SKM-1 (cell line): ENCODE measurements around the gene PNPLA3.
"Not testable (repeated sequence)": the region's sequence is repeated elsewhere in the genome, so short reads cannot be mapped to it uniquely, and the experiment has no call there.

Experiments used
- DNase-seq: peaks from one replicate; lab custom pipeline; 2025; ENCODE audit not compliant: unreplicated experiment; lab: John Stamatoyannopoulos, UW

PNPLA3 gene

DNA sequence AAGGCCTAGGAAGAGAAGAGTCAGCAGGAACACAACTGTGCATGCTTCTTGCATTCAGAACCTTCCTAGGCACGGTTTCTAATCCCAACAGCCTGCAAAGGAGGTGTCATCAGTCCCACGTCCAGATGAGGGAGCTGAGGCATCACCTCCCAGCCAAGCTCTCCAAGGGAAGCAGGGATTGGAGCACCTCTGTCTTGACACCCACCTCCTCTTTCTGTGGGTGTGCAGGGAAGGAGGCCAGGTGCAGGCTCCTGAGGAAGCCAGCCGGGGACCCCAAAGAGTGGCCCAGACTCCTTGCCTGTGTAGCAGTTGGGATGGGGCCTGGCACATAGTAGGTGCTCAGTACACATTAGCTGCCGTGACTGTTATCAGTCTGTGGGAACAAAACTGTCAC is 33.7 kb upstream of the PNPLA3 start:
- no peak for DNase-seq

DNA sequence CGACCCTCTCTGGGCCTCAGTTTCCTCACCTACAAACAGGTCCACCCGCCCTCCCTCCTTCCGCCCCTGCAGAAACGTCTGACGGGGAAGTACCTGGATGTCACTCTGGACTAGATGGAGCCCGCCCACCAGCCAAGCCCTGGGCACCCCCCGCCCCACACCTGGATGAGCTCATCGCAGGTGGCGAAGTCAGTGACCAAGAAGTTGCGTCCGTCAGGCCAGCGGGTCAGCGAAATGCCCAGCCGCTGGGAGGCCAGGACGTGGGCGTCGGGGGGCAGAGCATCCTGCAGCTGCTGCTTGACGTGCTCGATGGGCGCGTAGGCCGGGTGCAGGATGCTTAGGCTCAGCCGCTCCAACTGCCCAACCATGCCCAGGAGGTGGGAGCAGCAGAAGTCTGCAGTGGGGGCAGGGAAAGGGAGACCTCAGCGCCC is 32.7 kb upstream of the PNPLA3 start:
- DNase-seq, result no peak

DNA sequence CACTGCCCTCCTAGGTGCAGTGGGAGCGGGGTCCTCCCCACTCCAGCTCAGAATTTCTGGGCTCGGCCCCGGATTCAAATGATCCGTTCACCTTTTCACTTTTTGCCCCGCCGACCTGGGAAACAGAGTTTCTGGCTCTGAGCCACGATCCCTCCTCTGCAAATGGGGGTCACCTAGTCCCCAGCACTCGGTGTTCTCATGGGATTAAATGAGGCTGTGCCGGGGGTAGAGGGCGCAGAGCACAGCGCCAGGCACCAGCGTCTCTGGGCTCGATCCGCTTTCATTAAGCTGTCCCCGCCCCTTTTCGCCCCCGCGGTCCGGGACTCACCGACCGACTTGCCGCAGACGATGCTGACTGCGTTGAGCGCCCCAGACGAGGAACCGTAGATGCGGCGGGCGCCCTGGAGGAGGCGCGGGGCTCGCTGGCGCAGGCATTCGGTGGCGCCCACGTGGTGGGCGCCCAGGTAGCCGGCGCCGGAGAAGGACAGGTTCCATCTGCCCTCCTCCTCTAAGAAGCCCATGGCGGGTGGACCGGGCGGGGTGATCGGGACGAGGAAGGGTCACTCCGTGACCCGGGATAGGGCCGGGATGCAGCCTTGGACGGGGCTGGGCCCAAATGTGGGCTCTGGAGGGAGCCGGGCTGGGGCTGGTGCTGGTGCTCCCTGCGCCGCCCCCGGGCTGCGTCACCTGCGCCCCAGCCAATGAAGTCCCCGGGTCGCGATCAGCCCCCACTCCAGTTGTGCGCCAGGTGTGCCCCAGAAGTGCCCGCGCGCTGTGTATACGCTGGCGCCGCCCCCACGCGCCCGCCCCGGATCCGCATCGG is 32.0 kb upstream of the PNPLA3 start, which contains the start of gene PNPLA5:
PNPLA5 (minus strand) TSS at position 654 of the 823 bp plus-strand sequence; CDS start at position 521, 133 bp downstream.
- no peak for DNase-seq

DNA sequence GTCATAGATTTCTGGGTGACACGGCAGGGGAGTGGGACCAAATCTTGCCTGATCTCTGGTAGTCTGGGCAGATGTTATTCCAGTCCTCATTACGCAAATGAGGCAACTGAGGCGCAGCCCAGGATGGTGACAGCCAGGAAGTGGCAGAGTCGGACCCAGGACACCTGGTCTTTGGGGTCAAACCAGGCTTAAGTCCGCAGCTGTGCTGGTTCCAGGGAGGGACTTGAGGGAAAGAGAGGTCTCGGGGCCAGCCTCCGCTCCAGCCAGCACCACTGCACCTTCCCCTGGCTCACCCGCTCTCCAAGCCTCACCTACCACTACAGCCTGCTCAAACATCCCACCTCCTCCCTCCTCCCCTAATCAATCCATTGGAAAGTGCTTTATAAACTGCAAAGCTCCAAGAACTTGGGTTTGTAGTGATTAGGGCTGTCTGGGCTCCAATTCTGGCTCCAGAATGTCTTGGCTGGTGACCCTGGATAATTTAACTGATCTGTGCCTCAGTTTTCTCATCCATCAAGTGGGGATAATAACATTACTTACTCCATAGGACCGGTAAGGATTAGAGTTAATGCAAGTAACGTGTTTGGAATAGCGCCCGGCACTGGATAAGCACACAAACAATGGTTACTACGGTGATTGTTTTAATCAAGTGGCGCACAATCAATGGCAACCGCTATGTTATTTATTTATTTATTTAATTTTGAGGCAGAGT is 31.3 kb upstream of the PNPLA3 start:
- DNase-seq, result no peak

DNA sequence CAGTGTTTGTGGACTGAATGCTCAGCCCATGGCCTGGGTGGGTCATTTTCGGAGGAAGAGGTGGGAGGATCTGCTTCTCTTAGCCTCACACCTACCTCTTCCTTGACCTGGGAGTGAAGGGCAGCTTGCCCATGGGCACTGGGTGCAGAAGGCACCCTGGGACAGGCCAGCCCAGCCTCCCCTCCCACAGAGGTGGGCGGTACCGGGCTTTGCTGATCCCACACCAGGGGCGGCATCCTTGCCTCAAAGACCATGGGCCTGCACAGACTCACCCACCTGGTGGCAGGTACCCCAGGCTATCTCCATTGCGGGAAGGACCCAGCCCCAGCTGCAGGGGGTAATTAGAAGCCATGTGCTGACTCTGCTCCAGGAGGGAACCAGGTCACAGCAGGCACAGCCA is 30.3 kb upstream of the PNPLA3 start:
- DNase-seq, result no peak

DNA sequence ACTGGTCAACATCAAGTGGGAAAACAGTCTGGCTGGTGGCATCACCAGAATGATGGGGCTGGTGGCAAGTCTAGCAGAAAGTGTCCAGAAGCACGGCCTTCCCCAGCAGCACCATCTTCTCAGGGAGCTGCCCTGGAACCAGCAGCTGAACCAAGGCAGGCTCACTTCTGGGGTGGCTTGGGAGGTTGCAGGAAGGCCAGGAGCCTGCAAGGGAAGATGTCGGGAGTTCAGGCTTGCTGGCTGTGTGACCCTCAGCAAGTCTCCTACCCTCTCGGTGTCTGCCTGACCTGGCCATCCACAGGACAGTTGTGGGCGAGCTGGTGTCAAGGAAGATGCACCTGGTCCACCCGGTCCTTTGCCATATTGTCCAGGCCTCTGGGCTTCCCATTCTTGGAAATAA is 29.5 kb upstream of the PNPLA3 start:
- no peak for DNase-seq

DNA sequence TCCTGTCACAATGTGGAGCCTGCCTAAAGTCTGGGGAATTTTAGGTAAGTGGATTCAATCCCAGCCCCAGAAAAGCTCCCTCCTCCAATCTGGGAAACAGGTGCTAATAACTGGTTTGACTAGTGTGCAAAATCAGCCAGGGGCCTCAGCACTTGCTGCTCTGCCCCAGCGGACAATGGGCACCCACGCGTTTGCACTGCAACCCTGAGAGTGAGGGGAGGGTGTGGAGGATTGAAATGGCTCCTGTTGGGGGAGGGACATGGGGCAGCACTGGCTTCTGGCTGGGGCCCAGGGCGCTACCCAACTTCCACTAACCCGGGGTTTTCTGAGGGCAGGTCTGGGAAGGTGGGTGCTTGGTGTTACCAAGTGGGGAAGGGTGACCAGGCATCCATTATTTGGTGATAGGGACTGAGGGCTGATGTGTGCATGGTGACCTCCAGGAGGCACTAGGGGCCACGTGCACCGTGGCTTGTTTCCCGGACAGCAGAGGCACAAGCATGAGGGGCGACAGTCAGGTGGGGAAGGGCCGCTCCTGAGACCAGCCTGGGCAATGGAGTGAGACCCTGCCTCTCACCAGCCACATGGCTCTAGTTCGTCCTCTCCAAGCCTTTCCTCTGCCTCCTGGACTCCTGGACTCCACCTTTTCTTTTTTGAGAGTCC is 27.5 kb upstream of the PNPLA3 start:
- DNase-seq, result no peak

DNA sequence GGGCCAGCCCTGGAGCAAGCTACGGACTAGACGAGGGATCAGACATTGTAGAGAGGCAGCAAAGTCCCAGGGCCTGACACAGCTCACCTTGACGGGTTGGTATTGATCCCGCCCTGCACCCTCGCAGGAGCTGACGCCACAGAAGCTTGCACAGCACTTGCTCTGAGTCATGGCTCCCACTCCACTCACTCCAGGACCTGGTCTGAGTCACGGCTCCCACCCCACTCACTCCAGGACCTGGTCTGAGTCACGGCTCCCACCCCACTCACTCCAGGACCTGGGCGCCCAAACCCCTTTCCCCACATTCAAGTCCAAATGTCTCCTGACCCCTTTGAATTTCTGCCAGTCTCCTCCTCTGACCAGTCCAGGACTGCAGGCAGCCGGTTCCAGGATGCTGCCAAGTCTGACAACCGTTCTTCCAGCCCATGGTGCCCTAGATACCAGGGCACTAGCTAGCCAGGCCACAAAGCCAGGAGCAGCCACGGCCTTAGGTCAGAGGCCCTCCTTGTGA is 25.8 kb upstream of the PNPLA3 start:
- no peak for DNase-seq

DNA sequence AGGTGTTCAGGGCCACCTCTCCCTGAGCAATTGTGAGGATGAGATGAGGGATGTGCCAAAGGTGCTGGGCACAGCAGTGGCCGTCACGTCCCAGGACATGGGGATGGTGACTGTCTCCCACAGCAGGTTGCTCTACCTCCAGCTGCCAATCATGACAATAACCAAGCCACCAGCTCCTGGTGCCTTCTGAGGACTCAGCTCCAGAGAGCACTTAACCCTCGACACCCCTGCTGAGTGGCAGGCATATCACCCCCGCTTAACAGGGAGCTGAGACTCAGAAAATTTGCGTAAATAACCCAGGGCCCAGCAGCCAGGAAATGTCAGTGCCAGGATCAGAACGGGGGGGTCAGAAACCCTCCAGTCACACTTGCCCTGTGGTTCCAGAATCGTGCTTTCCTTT is 23.4 kb upstream of the PNPLA3 start:
- DNase-seq, result no peak

DNA sequence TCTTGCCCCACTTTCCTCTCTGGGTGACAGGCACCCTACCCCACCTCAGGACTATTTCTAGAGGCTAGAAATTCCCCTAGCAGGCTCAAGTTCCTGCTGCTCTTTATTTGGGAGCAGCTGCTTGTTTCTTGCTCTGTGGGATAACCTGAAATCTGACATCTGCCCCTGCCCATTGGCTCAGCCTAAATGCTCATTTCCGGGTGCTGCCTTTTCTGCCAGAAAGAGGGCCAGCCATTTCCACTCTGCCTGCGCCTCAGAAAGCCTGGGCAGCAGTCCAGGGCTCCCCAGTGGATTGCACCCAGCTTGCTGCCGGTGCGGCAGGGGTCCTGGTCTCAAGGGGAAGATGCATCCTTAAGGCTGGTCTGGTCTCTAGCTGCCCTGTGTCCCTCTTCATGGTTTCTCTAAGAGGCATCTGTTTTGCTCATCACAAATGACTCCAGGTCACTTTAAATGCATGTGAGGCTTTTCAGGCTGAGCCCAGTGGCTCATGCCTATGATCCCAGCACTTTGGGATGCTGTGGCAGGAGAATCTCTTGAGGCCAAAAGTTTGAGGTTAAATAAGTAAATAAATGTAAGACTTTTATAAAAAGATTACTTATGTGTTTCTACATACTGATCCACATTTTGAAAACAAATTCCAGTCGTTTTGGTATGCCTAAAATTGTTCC is 21.5 kb upstream of the PNPLA3 start:
- no peak for DNase-seq

DNA sequence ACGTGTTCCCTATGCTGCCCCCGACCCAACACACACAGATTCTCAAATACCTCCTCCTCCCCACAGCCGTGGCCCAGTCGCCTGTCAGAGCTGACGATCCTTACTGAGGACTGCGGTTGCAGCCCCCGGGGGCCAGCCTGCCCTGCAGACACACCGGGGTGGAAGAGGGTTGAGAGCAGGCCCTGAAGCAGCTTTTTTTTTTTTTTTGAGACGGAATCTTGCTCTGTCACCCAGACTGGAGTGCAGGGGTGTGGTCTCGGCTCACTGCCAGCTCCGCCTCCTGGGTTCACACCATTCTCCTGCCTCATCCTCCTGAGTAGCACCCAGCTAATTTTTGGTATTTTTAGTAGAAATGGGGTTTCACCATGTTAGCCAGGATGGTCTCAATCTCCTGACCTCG is 20.6 kb upstream of the PNPLA3 start:
- not testable (repeated sequence) for DNase-seq

DNA sequence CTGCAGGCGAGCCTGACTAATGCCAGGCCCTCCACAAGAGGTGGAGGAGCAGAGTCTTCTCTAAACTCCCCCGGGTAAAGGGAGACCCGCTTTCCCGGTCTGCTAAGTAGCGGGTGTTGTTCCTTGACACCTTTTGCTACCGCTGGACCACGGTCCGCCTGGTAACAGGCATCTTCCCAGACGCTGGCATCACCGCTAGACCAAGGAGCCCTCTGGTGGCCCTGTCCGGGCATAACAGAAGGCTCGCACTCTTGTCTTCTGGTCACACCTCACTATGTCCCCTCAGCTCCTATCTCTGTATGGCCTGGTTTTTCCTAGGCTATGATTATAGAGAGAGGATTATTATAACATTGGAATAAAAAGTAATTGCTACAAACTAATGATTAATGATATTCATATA is 19.2 kb upstream of the PNPLA3 start:
- not testable (repeated sequence) for DNase-seq

DNA sequence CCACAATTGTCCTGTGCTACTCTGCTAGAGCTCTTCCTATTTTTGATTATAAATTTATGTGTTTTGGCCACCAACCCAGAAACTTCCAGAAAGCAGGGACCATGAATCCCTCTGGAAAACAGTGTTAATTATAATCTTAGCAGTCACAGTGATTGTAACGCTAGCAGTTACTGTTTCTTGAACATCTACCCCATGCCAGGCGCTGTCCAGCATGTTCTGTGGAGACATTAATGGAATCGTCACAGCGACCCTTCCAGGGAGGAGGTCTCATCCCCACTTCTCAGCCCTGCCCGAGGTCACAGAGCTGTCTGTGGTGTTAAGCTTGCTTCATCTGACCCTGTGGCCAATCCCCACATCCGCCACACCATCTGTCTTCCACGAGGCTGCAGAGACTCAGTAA is 17.9 kb upstream of the PNPLA3 start:
- no peak for DNase-seq

DNA sequence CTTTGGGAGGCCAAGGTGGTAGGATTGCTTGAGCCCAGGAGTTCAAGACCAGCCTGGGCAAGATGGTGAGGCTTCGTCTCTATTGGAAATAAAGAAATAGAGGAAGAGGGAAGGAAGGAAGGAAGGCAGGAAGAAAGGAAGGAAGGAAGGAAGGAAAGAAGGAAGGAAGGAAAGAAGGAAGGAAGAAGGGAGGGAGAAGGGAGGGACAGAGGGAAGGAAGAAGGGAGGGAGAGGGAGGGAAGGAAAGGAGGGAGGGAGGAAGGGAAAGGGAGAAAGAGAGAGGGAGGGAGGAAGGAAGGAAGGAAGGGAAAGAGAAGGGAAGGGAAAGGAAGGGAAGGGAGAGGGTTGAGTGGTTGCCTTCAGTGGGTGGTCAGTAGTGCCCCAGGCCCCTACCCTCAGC is 13.9 kb upstream of the PNPLA3 start:
- DNase-seq, result no peak

DNA sequence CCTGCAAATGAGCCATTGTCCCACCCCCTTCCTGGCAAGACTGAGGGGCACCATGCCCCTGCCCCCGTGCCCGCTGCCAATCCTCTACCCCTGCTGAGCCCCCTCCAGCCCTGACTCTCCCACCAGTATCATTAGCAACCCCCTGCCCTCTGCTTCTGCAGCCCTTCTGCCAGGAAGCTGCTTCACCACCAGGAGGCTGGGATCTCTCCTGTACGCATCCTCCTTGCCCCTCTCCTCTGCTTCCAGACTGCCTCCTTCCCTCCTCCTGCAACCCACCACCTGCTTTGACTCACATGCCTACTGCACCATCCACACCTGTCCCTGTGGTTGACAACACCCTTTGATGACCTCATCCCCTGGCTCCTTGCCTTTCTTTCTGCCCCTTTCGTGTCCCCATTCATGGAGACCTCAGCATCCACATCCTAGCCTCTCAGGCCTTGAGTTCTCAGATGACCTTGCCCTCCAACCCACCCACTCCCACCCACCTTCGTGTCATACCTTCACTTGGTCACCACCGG is 13.4 kb upstream of the PNPLA3 start:
- DNase-seq, result no peak

DNA sequence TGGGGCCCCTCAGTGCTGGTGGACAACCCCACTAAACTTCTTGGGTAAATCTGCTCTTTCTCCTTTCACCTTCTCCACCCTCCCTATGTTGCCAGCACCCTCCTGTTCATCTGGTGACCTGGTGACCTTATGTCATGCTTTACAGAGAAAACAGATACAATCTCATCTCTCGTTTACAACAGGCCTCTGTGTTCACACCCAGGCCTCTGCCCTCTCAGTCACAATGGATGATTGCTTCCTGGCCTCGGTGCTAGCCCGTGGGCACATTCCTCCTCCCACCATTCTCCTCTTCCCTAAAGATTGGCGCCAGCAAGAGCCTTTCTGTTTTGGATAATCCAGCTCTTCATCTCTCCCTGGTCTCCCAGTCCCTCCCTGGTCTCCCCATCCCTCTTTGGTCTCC is 12.3 kb upstream of the PNPLA3 start:
- DNase-seq, result no peak

DNA sequence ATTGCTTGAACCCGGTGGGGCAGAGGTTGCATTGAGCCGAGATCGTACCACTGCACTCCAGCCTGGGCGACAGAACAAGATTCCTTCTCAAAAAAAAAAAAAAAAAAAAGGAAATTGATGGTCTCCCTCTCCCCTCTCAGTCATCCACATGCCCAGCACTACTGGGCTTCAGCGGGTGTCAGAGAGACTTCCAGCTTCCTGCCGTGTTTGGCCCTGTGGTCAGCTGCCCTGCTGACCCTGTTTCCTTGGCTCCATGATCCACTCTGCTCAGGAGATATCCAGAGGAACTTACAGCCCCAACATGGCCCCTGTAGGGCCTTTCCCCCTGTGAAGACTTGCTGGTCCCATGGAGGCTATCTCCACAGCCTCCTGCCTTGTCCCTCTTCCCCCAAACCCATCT is 6.1 kb upstream of the PNPLA3 start:
- DNase-seq, result no peak

DNA sequence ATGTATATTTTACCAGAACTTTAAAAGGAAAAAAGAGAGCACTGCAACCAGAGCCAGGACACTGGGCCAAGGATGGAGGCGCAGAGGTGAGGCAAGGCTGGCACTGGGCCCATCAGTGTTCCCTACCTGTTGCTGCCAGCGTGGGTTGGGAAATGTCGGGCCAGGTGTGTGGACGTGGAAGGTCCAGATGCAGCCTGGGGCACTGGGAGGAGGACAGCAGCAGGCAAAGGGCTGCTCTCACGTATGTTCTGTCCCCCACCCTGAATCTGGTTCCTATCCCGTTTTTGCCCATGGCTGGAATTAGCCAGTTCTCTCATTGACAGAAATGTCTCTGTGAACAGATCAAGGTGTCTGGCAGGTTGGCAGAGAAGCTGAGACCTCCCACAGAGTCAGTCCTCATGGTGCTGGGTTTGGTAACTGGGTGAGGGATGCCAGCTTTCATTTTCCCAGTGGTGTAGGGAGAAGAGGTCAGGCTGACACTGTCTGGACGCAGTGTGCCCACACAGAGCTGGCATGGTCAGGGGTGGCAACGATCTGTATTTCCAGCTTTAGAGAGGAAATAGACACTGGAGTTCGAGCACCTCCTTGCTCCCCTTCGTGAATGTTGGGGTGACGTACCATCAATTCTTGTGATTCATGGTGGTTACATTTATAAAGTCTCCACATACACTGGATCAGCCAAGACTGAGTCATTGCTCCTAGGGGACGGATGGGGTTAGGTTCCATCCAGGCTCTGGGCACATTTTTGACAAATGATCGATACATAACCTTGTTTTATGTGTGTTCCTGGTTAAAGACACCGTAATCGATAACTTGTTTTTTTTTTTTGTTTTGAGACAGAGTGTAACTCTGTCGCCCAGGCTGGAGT is 4.3 kb upstream of the PNPLA3 start:
- DNase-seq, result no peak

DNA sequence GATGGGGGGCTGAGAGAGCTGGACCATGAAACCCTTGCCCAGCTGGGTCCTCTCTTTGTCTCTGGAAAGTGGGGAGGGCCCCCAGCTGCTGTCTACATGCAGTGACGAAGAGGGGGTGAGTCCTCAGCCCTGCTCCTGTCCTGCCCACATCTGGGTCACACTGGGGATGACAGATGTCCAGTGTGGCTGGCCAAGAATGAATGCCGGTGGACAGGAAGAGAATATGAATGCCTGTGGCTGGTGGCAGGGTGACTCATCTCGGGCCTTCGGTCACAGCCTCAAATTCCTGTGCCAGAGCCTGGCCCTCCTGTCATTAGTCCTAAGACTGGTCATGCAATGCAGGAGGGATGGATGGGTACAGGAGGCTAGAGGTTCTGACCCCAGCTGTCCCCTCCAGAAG is 2.2 kb upstream of the PNPLA3 start:
- no peak for DNase-seq

DNA sequence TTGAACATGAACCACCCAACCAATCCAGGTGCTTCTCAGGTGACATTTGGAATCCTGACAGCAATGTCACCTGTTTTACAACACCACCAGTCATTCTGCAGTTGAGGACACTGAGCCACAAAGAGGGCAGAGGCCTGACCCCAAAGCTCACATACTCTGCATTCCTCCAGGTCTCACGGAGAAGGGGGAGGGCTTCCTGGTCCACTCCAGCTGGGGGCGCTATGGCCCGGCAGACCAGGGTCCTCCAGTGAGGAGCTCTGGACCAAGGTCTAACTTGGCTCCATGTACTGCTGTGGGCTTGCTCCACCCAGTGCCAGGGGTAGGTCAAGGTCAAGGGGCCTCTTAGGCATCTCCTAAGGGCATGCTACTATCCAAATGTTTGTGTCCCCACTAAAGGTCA is 1.5 kb upstream of the PNPLA3 start:
- no peak for DNase-seq
